ENCODE data around the gene ACVR2B. TPM values are rescaled to one million over a fixed set of nuclear protein-coding genes. Genes with fewer than 3 reads are reported as not detected.

ACVR2B gene
- total and polyA plus RNA-seq, 10 of the 15 experiments (the other 5 are each of a cell fraction or from before 2014, with no cell fraction given), result 0.27 to 2.9 (median 1.0) TPM

GRCh38 chr3:38477057-38477820 lies 23.5 kb downstream of the ACVR2B start:
- POLR2A ChIA-PET, result no interaction called here
- intact Hi-C loops (cut with micrococcal nuclease; ENCODE audit: unreplicated experiment), result no loop called here
- H2AFZ ChIP-seq (ENCODE audit: control insufficient read depth, low read depth, low read length), result no peak overlapping the region
- no peak for FAIRE-seq
- H3K9me3 ChIP-seq (replicated peaks; ENCODE audit: control insufficient read depth, insufficient read depth, low read length), result no peaks in the 10 kb centered on the region
- CTCF ChIA-PET, result no interaction called here
- ATAC-seq, result no peak
- H3K27me3 ChIP-seq (replicated peaks in 1 of 2; ENCODE audit: control insufficient read depth in 2 of 2, insufficient read depth in 2 of 2, low read length in 1 of 2), result no peaks in the 10 kb centered on the region
- RAD21 ChIA-PET (ENCODE audit: unreplicated experiment), result no interaction called here
- no peak overlapping the region for H3K9ac ChIP-seq (ENCODE audit: control insufficient read depth, insufficient read depth, low read length)
- no peak overlapping the region for H3K4me3 ChIP-seq
- no peaks in the 10 kb centered on the region for H3K4me1 ChIP-seq (ENCODE audit: control insufficient read depth, insufficient read depth, low read length)
- H3K27ac ChIP-seq (ENCODE audit: control insufficient read depth, insufficient read depth), result no peak overlapping the region
- no peaks in the 10 kb centered on the region for H4K20me1 ChIP-seq (ENCODE audit: control insufficient read depth, insufficient read depth)
- WGBS (ENCODE audit: insufficient coverage, insufficient replicate concordance, low lambda C conversion rate, missing lambda C conversion rate), result 58% methylated on average over 21 of the region's 21 CpGs
- TF ChIP-seq PAX5 (IDR thresholded peaks at IDR 0.05; ENCODE audit: borderline replicate concordance, low read depth, low read length), result no peak
- no peak for TF ChIP-seq GABPA (IDR thresholded peaks at IDR 0.05; ENCODE audit: low read depth)
- no peak for TF ChIP-seq BMI1 (IDR thresholded peaks at IDR 0.05; ENCODE audit: borderline replicate concordance)
- no peak for TF ChIP-seq LARP7 (IDR thresholded peaks at IDR 0.05)
- no peak for TF ChIP-seq BCL11A (IDR thresholded peaks at IDR 0.05; ENCODE audit: low read depth, low read length)
- TF ChIP-seq CBX5 (IDR thresholded peaks at IDR 0.05; ENCODE audit: low read depth), result no peak
- no peak for TF ChIP-seq NFYA (IDR thresholded peaks at IDR 0.05; ENCODE audit: borderline replicate concordance, low read depth, low read length)
- no peak for TF ChIP-seq TCF7 (IDR thresholded peaks at IDR 0.05; ENCODE audit: borderline replicate concordance)
- H3K4me2 ChIP-seq (ENCODE audit: control insufficient read depth, insufficient read depth), result no peak overlapping the region
- H3K79me2 ChIP-seq (ENCODE audit: control insufficient read depth, insufficient read depth, low read length), result no peaks in the 10 kb centered on the region
- DNase-seq (ENCODE audit: low read depth, low spot score), result no peak
- no TSS peak for BruUV-seq (replicated peaks)
- in situ Hi-C loops (cut with MboI), result no loop called here
- SMC1A ChIA-PET (ENCODE audit: uncharacterized antibody, unreplicated experiment), result no interaction called here
- peaks cover 3 to 7% of the 10 kb centered on the region in 2 experiments; a peak in 3 of 4 replicates for H3K36me3 ChIP-seq (ENCODE audit: control insufficient read depth in 2 of 2, insufficient read depth in 2 of 2, low read length in 1 of 2)
